GM19035 (cell line): ENCODE results near the gene ARHGAP23.

Experiments
- ATAC-seq: cut with Tn5 transposase; IDR thresholded peaks from one replicate; pipeline ENCODE4 v1.9.1; 2021; ENCODE audit not compliant: unreplicated experiment

The ARHGAP23 gene, protein sequence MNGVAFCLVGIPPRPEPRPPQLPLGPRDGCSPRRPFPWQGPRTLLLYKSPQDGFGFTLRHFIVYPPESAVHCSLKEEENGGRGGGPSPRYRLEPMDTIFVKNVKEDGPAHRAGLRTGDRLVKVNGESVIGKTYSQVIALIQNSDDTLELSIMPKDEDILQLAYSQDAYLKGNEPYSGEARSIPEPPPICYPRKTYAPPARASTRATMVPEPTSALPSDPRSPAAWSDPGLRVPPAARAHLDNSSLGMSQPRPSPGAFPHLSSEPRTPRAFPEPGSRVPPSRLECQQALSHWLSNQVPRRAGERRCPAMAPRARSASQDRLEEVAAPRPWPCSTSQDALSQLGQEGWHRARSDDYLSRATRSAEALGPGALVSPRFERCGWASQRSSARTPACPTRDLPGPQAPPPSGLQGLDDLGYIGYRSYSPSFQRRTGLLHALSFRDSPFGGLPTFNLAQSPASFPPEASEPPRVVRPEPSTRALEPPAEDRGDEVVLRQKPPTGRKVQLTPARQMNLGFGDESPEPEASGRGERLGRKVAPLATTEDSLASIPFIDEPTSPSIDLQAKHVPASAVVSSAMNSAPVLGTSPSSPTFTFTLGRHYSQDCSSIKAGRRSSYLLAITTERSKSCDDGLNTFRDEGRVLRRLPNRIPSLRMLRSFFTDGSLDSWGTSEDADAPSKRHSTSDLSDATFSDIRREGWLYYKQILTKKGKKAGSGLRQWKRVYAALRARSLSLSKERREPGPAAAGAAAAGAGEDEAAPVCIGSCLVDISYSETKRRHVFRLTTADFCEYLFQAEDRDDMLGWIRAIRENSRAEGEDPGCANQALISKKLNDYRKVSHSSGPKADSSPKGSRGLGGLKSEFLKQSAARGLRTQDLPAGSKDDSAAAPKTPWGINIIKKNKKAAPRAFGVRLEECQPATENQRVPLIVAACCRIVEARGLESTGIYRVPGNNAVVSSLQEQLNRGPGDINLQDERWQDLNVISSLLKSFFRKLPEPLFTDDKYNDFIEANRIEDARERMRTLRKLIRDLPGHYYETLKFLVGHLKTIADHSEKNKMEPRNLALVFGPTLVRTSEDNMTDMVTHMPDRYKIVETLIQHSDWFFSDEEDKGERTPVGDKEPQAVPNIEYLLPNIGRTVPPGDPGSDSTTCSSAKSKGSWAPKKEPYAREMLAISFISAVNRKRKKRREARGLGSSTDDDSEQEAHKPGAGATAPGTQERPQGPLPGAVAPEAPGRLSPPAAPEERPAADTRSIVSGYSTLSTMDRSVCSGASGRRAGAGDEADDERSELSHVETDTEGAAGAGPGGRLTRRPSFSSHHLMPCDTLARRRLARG (N-terminal part only)

DNA sequence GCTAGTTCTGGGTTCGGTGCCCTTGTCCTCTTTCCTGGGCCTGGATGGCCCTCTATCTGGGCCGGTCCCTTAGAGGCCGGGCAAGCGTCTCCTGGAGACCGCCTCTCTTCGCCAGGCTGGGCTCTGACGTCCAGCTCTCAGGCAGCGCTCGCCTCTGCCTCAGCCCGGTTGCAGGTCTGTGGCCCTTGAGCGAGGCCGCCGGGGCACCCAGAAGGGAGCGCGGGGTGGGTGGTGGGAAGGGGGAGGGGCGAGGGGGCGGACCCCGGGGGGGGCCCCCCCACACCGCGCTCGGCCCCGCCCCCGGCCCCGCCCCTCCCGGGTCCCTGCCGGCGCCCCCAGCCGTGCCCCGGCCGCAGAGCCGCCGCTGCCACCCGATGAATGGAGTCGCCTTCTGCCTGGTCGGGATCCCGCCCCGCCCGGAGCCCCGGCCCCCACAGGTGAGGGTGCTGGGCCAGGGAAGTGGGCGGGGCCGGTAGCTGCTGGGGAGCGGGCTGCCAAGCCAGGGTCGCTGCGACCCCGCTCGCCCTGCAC lies at the start of gene ARHGAP23:
ARHGAP23 (plus strand) TSS at position 353 of the 531 bp plus-strand sequence; CDS start at position 375, 22 bp downstream.
- no peak for ATAC-seq

DNA sequence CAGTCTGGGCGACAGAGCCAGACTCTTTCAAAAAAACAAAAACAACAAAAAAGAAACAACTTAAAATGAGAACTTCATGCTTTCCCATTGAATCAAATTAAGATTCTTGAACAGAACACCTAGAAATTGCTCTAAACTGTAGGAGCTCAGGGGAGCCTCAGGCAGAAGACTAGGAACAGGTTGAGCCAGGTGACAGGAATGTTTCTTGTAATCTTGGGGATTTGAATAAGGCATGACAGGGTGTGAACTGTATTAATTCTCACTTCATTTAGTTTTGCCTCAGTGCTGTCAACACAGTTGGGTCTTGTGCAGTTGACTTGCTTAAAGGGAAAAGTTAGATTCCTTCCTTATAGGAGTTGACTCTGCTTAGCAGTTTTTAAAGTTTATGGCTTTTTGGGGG lies 48.8 kb upstream of the ARHGAP23 start:
- ATAC-seq: no peak

DNA sequence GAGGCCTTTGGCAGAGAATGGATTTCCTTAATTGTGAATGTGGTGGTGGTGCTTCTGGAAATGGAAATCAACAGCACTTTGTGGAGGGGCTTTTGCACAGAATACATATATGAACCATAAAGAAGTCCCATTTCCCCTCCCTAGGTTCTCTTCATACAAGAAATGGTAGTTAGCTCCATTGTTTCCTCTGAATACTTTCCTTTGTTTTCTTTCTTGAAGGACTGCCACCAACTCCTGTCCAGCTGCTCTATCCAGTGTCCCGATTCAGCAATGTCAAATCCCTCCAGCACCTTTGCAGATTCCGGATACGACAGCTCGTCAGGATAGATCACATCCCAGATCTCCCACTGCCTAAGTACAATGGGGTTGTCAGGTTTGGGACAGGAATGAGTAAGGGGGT lies 33.2 kb upstream of the ARHGAP23 start:
- no peak for ATAC-seq

DNA sequence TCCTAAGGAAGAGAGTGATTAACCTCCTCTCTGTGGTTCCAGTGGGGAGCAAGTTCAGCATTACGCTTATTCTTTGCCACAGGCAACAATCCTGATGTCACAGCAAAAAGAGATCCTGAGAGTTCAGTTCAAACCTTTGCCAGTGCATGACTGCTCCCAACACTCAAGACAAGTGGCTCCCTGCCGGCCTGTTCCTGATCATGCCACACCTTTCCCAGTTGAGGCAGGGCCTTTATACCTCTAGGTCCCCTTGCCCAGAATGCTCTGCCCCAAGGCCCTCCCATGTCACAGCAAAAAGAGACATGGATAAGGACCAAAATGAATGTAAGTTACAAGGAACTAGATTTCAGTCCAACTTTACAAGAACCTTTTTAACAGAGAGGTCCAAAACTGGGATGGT lies 31.0 kb upstream of the ARHGAP23 start:
- no peak for ATAC-seq

DNA sequence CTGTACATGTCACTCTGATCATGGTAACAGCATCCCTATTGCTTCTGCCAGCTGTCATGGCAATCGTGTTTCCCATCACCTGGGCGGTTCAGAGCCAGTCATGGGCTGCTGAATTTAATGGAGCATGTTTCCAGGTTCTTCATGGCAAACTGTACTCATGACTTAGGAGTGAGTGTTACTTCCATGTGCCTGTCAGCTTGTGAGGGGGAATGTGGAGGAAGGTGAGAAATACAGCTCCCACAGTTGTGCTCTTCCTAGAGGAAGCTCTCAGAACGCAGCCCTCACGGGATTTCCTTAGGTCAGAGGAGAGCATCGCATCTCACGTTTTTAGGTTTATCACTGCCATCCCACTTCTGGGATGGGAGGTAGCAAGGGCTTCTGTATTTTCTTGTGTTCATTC lies 28.0 kb upstream of the ARHGAP23 start:
- ATAC-seq: no peak

DNA sequence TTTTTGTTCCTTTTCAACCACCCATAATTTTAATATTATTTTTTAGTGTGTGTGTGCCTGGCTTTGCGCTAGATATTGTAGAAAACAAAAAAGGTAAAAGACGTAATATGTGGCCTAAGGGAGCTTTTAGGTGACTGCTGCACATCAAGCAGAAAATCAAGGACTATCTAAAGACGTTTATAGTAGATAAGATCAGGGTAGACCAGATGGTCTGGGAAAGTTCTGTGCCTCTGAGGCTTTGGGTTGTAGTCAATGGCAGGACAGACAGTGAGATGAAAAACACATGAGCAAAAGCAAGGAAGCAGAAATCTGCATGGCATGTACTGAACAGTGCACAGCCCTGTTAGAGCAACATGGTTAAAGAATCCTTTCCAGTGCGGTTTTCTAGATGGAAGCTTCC lies 26.8 kb upstream of the ARHGAP23 start:
- no peak for ATAC-seq

DNA sequence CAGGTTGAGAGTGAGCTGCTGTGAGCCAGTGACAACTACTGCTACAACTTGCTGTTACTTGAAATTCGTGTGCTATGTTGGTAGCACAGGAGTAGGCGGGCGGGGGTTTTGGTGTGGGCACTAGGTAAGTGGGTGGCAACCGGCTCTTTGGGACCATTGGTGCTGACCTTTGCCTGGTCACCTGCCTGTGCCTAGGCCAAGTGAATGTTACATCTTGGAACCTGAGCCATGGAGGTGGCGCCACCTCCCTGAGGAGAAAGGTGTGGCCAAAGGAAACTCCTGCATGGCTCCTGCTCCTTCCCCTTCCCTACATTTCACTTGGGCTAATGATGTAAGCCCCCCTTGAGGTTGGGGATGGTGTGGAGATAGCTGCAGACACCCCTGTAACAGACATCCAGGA lies 25.4 kb upstream of the ARHGAP23 start:
- ATAC-seq: no peak

DNA sequence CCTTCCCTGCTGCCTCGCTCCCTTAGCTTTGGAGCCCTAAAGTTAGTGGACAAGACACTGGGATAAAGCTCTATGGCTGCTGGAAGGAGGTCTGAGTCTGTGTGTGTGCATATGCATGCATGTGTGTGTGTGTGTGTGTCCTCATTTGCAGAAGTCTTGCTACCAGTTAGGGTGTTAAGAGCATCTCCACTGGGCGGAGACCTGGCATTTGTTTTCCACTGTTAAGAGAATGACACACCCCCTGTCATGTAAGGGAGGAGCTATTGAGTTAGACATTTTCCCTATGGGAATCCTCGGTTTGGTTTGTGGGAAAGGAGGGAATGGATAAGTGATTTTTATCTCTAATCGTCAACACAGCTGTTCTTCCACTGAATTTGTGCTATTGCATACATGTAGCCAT lies 24.8 kb upstream of the ARHGAP23 start:
- ATAC-seq: no peak

DNA sequence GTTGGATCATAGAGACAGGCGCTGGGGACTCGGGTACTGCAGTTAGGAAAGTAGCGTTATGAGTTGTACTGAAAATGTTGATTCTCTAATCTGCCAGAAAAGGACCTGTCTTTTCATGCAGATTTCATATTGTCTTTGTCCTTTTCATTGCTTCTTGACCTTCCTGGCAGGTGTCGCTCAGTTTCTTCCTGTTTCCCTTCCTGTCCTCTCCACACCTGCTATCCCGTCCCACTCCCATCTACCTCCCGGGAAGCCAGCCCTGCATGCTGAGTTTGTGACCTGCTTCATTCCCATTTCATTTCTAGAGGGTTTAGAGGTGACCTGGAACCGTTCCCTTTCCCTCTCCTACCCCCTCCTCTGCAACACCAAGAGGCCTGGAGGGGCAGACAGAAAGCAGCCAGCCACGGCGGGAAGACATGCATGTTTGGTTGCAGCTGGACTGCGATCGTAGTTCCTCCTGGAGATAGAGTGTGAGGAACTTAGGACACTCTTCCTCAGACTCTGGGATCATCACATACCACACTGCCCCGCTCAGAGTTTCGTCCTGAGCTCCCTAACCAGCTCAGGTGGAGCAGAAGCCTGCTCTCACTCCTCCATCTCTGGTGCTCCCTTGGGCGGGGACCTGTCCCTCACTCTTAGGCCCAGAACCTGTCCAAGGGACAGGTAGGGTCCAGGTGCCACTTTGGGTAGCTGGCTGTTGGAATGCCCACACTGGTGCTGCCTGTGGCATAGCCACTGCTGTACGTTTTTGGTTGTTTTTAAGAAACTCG lies 23.9 kb upstream of the ARHGAP23 start:
- no peak for ATAC-seq

DNA sequence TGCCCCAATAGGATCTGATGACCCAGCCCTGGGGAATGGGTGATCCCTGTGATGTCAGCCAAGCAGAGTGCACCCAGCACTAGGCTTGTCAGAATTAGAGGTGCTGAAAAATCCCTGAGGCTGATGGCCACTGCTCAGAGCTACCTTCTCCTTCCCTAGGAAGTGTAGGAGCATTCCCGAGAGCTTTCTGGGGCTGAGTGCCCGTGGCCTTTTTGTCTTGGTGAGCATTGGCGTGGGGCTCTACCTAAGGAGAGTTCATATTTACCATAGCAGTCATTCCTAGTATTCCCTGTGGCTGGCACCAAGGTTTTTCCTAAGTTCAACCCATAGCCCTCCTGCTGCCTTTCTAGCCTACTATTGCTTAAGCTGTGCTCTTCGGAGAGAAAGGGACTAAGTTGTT lies 22.6 kb upstream of the ARHGAP23 start:
- no peak for ATAC-seq

DNA sequence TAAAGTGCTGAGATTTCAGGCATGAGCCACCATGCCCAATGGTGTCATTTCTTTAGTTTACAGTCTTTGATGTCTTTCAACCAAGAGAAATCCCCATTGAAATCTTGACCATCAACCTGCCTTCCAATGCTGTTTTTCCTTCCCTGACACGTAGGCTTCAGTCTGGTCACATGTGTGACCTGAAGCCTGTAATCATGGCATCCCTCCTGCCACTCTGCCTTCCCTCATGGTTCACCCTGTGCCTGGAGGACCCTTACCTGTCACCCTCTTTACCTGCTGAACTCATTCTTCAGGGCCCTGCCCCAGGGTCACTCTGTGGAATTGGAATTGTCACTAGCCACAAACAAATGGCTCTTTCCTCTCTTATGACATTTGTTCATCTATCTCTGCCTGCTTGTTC lies 18.1 kb upstream of the ARHGAP23 start:
- ATAC-seq: no peak

DNA sequence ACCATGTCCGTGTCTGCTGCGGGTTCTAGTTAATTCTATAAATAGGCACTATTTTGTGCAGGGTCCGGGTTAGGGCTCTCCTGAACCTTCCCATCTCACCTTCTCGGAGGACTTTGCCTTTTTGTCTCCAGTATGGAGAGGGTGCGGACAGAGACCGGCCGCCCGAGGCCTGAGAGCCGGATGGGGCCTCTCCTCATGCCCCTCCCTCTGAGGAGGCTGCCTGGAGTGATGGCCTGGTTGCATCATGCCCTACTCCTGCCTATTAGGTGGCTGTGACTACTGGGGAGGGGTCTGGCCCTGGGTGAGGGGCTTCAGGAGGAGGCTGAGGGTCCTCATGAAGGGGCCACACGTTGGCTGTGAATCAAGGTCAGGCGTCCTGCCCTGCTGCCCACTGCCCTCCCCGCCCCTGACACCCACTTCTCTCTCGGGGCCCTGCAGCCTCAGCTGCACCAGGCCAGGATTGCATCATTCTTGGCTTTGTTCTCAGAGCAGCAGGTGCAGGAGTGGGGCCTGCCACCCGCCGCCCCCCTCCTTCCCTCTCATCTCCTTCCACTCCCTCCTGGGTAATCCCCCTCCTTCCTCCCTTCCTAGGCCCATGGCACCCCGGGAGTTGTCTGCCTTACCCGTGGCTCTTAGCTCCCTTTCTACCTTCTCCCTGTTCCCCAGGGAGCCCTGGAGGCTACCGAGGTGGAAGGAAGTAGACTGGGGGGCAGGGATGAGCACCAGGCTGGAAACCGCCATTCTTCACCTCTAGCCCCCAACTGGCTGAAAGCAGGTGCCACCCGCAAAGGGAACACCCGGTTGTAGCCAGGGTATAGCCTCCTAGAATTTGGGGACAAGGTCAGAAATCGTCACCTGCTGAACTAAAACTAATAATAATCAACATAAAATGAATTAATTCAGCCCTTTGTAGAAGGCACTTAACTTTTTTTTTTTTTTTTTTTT lies 12.7 kb upstream of the ARHGAP23 start:
- peak; percentile 40 for ATAC-seq

DNA sequence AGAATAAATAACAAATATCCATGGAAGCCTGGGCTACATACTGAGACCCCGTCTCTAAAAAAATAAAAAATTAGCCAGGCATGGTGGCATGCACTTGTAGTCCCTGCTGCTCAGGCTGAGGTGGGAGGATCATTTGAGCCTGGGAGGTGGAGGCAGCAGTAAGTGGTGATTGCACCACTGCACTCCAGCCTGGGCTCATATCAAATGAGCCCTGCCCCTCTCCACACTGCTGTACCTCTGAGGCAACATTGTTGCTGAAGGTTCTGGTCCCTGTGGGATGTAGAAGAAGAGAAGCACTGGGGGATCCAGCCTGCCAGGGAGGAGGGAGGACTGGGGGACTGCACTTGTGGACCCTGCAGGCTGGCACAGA lies 11.4 kb upstream of the ARHGAP23 start:
- ATAC-seq: no peak

DNA sequence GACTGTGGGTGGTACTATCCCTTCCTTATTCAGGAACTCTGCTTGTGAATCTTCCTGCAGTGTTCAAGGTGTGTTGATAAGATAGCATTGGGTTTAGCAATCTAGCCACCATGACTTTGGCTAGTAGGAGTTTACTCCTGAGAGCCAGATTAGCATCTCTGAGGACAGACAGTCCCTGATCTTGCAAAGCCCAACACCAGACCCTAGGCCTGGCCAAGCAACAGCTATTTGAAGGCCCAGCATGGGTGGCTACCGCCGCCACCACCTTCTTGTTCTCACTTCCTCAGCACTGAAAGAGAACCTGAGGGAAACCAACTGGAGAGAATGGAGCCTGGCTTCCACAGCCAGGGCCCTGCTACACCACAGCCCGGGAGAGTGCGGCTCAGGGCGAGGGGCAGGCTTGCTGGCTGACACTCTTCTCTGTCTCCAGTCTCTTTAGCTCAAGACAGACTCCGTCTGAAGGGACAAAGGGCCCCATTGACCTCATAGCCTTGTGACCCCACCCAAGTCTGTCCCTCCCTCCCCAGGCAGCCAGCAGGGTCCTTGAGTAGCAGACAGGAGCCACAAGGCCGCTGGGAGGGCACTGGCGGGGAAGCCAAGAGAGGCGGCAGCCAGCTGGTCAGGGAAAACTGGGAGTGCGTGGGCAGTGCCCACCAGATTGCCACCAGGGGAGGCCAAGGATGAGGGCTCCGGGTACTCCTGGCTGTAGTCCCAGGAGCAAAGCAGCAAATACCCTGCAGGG lies 10.9 kb upstream of the ARHGAP23 start:
- no peak for ATAC-seq

DNA sequence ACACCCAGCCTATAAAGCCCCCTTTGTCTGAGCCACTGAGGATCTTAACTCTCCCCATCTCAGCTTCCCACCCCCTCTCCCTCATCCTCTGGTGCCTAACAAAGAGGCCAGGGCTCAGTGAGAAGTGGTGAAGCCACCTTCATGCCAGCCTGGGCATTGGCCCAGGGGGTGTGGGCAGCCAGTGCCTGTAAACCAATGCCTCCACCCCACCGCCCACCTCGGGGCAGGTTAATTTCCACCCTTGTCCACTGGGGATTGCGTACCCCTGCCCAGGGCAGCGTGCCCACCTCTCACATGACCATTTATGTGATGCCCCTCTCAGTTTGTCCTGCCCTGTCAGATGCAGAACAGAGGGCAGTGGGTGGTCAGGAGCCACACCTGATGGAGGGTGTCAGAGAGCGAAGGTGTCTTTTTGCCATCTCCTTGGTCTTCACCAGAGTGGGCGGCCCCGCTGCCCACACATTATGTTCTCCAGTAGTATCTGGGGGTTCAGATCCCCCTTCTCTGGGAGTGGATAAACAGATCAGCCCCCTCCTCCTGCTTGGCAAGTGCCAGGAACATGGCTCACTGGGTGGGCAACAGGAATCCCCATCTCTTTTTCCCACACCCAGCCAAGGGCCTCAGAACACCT lies 10.1 kb upstream of the ARHGAP23 start:
- no peak for ATAC-seq

DNA sequence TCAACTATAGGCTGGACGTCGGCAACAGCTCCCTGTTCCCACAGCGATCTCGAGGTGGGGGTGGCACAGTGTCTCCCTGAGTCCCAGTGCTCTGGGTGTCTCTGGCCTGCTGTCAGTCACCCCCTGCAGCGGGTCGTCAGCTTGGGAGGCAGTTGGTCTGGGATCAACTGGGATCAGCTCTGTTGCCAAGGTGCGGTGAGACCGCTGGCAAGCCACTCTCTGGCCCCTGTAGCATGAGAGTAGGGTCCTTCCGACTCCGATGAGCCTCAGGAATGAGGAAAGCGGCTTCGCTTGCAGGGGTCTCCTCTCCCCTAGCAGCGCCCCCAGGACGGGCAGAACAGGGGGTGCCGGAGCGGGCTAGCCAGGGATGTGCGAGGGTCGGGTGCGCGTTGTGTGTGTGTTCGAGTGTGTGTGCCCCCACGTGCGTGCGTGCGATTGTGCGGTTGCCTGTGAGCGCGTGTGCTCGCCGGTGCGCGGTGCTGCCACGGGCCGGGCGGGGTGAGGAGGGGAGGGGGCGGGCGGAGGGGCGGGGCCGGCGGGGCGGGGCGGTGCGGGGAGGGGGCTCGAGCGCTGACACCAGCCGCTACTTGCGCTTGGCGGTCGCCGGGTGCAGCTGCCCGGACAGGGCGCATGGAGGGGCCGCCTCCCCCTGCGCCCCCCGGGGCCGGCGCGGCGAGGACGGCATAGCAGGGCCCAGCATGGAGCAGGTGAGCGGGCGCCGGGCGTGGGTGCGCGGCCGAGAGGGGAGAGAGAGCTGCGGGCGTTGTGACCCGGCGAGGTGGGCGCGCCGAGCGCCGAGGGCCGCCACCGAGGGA lies 9.4 kb upstream of the ARHGAP23 start:
- no peak for ATAC-seq

DNA sequence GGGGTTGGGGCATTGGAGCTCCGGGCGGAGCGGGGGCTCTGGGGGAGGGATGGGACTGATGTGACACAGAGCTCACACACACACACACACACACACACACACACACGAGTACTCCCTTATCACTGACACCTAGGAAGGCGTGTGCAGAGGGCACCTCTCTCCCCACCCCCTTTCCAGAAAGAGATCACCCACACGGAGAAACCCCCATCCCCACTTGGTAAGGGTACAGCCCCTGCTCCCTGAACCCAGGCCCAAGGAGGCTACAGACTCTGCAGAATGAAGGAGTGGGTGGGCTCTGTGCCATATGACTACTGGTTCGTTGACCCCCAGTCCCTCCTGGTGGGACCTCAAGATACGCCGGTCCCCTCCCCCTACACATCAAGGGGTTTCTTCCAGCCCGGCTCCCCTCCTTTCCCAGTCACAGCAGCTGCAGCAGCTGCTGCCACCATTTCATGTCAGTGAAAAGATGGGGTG lies 8.7 kb upstream of the ARHGAP23 start:
- no peak for ATAC-seq
